AG04449 (cell line): ENCODE measurements around the gene FHL3.

Source experiments
- CTCF ChIA-PET: fragments of 350-600 bp; formaldehyde crosslinking; extraction: SDS; loops from one replicate; lab custom pipeline; 2021; ENCODE audit warnings: antibody characterized with exemption; lab: Yijun Ruan, JAX
- POLR2A ChIA-PET: fragments of 400-600, 350-600 bp; formaldehyde crosslinking; extraction: SDS; loops from one replicate; lab custom pipeline; 2020; ENCODE audit warnings: antibody characterized with exemption, inconsistent platforms; lab: Yijun Ruan, JAX
- DNase-seq: peaks from one replicate; pipeline ENCODE4 v3.0.0-alpha.2; 2010; ENCODE audit warnings: low read depth, low spot score
- H3K4me3 ChIP-seq: 2 replicates; pipeline ENCODE4 v1.5.1; 2011; ENCODE audit warnings: low read depth, mild to moderate bottlenecking, control low read depth, low read length
- TF ChIP-seq, protein P1 (sequence below): IDR thresholded peaks from one replicate; pipeline ENCODE4 v1.5.1; 2011; ENCODE audit warnings: mild to moderate bottlenecking, moderate library complexity, low read length, control low read depth, inconsistent platforms; ENCODE audit not compliant: insufficient read depth; ENCODE audit errors: missing control alignments

Gene FHL3

DNA sequence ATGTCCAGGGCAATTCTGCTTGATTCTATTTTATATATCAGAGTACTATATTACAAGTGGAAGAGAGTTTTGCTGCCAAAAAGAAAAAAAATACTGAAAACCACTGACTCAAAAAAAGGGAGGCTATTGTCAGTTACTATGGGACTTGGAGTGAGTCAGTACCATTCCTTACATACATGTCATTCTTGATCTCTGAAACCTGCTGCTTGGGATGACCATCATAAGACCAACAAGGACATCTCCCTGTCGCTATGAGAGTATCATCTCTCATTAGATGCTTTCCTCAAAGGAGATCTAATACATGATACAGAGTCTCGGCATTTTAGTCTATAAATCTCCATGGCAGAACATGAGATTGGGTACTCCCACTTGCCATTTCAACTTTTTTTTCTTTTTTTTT, 46.6 kb downstream of the FHL3 start:
- TF ChIP-seq, protein P1, sequence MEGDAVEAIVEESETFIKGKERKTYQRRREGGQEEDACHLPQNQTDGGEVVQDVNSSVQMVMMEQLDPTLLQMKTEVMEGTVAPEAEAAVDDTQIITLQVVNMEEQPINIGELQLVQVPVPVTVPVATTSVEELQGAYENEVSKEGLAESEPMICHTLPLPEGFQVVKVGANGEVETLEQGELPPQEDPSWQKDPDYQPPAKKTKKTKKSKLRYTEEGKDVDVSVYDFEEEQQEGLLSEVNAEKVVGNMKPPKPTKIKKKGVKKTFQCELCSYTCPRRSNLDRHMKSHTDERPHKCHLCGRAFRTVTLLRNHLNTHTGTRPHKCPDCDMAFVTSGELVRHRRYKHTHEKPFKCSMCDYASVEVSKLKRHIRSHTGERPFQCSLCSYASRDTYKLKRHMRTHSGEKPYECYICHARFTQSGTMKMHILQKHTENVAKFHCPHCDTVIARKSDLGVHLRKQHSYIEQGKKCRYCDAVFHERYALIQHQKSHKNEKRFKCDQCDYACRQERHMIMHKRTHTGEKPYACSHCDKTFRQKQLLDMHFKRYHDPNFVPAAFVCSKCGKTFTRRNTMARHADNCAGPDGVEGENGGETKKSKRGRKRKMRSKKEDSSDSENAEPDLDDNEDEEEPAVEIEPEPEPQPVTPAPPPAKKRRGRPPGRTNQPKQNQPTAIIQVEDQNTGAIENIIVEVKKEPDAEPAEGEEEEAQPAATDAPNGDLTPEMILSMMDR: no peak
- DNase-seq: peak; percentile 90
- ChIA-PET POLR2A (interaction anchor here (0.7 kb wide), 1 partner anchor 20 kb away, joined by 3 read pairs; no protein-coding TSS in a partner anchor), CTCF (interaction anchor here (1.6 to 1.7 kb wide), 2 partner anchors 9 to 12 kb away, joined by 4 to 9 read pairs; partner anchors contain the start of gene INPP5B)
- no peak overlapping the region for H3K4me3 ChIP-seq

DNA sequence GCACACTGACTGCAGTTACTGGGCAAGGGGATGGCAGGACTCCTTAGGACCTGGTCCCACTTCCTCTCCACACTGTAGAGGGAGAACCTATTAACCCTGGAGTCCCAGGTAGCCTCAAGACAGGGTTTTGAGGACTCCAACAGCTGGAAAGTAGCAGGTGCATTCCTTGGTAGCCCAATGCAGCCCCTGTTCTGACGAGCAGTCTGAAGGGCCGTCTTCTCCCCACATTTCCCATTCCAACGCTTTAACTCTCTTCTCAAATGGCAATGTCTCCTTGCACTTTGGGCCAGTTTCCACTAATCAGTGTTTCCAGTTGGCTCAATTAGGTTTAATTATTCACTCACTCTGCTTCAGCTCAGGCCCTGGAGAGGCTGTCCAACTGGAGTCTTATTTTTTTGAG, 49.6 kb downstream of the FHL3 start:
- DNase-seq: no peak
- H3K4me3 ChIP-seq: no peak overlapping the region
- TF ChIP-seq, protein P1: no peak
- ChIA-PET CTCF (interaction anchor here (1.2 kb wide), 1 partner anchor 20 kb away, joined by 3 read pairs; no protein-coding TSS in a partner anchor), POLR2A (no interaction called here)

DNA sequence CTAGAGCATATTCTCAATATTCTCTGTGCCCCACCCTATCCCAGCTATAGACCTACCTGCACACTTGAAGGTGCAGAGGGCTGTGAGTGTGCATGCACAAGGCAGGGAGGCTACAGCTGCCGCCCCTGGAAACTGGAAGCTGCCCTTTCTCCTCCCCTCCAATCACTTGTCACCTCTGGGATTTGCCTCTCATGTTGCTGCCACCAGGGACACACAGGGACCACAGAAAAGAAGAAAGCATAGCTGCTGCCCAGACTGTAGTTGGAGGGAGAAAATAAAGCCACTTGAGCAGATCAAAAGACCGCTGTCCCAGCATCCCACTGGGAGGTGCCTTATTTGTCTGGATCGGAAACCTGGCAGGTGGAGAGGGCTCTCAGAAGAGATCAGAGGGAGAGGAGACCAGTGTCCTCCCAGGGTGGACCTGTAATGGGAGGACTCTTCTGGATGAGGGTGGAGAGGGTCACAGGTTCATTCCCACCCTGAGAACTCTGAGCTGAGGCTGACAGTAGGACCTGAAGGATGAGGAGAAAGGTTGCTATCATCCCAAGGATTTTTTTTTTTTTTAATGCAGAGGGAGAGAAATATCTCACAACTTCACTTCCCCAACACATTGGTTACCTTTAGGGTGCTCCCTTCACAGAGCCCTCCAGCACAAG, 50.9 kb downstream of the FHL3 start:
- TF ChIP-seq, protein P1: no peak
- no peak overlapping the region for H3K4me3 ChIP-seq
- no peak for DNase-seq
- POLR2A ChIA-PET: no interaction called here
- CTCF ChIA-PET: interaction anchor here (1.2 kb wide), 1 partner anchor 21 kb away, joined by 3 read pairs; no protein-coding TSS in a partner anchor

DNA sequence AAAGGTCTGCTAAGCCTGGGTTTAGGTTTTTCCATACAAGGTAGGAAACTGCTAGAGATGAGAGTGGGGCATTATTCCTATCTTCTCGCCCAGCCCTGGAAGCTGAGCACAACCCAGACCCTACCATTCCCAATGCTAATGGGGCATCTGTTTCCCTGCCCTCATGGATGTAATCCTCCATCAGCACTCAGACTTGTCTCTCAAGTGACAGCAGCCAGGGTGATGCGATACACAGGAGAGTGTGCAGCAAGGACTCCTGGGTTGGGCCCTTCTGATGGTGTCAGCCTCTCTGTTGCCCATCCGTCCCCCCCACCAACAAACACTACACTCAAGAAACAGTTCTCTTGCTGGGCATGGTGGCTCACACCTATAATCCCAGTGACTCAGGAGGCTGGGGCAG, 52.6 kb downstream of the FHL3 start:
- POLR2A ChIA-PET: no interaction called here
- CTCF ChIA-PET: no interaction called here
- DNase-seq: no peak
- TF ChIP-seq, protein P1: no peak
- H3K4me3 ChIP-seq: no peak overlapping the region

DNA sequence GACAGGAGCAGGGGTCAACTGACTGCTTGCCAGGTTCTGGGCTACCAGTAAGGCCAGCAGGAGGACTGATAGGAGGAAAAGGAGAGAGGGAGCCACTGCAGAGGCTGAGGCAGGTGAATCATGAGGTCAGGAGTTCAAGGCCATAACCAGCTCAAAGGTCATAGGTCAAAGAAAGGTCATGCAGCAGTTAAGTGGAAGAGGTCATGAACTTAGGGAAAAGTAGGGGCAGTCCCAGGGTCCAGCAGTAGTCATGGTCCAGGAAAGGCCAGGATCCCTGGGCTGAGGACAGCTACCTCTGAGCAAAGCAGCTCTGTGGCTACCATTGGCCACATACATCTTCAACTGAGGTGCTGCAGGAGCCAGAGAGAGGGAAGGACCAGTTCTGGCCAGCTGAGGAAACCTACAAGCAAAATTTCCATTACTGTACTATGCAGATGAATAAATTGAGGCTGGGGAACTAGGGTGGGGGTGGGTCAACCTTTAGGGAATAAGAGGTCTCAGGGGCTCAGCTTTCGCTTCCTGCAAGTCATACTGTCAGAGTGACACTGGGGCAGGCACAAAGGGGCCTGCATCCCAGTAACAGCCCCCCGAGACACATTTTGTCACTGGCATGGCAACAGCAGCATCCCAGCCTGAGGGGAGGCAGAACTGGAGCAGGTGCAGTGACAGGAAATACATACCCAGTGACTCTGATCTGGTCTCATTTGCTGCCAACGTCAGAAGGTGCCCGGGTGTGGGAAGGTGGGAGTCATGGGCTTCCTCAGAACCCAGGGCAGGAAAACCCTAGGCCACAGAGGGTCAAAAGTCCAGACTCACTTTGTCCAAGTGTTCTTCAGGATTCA, 53.3 kb downstream of the FHL3 start:
- ChIA-PET POLR2A (no interaction called here), CTCF (interaction anchor here (0.9 to 1.7 kb wide), 2 partner anchors 13 to 92 kb away, joined by 3 to 4 read pairs; no protein-coding TSS in a partner anchor)
- no peak overlapping the region for H3K4me3 ChIP-seq
- TF ChIP-seq, protein P1: no peak
- no peak for DNase-seq
